HG03103 (cell line): ENCODE results near the gene NUTM2D.
"Not testable (repeated sequence)": the region's sequence is repeated elsewhere in the genome, so short reads cannot be mapped to it uniquely, and the experiment has no call there.

ENCODE experiments used
- ATAC-seq: cut with Tn5 transposase; IDR thresholded peaks from one replicate; pipeline ENCODE4 v1.9.1; 2021; ENCODE audit warnings: low read depth; ENCODE audit not compliant: unreplicated experiment

The NUTM2D gene

GRCh38 chr10:87357444-87357843 lies at the start of gene NUTM2D:
TSS of gene NUTM2D (plus strand) at chr10:87357744. CDS start at chr10:87358266, 522 bp downstream.
- not testable (repeated sequence) for ATAC-seq

GRCh38 chr10:87308702-87309101 lies 48.8 kb upstream of the NUTM2D start:
- not testable (repeated sequence) for ATAC-seq

- not testable (repeated sequence) for ATAC-seq
These were observed 47.9 kb upstream of the NUTM2D start for GRCh38 chr10:87309657-87310056.

GRCh38 chr10:87311521-87311920 lies 46.0 kb upstream of the NUTM2D start:
- not testable (repeated sequence) for ATAC-seq

GRCh38 chr10:87313649-87314359 lies 43.7 kb upstream of the NUTM2D start:
- not testable (repeated sequence) for ATAC-seq

GRCh38 chr10:87314360-87314973 lies 43.1 kb upstream of the NUTM2D start:
- ATAC-seq = not testable (repeated sequence)

- ATAC-seq = not testable (repeated sequence)
These were observed 36.0 kb upstream of the NUTM2D start for GRCh38 chr10:87321505-87321904.

- not testable (repeated sequence) for ATAC-seq
These were observed 33.0 kb upstream of the NUTM2D start for GRCh38 chr10:87324559-87324958.

- ATAC-seq = not testable (repeated sequence)
These were observed 29.6 kb upstream of the NUTM2D start for GRCh38 chr10:87327958-87328357.

GRCh38 chr10:87329131-87329530 lies 28.4 kb upstream of the NUTM2D start:
- not testable (repeated sequence) for ATAC-seq

GRCh38 chr10:87332687-87333086 lies 24.9 kb upstream of the NUTM2D start:
- not testable (repeated sequence) for ATAC-seq

- ATAC-seq = not testable (repeated sequence)
These were observed 17.1 kb upstream of the NUTM2D start for GRCh38 chr10:87340411-87340810.

- ATAC-seq = peak; percentile 11
These were observed 15.9 kb upstream of the NUTM2D start for GRCh38 chr10:87341546-87342142.

GRCh38 chr10:87342249-87342710 lies 15.3 kb upstream of the NUTM2D start:
- peak; percentile 76 for ATAC-seq

GRCh38 chr10:87342711-87343258 lies 14.8 kb upstream of the NUTM2D start:
- peak; percentile 66 for ATAC-seq

GRCh38 chr10:87345743-87346142 lies 11.8 kb upstream of the NUTM2D start:
- not testable (repeated sequence) for ATAC-seq

GRCh38 chr10:87350161-87350560 lies 7.4 kb upstream of the NUTM2D start:
- not testable (repeated sequence) for ATAC-seq

GRCh38 chr10:87352825-87353224 lies 4.7 kb upstream of the NUTM2D start:
- ATAC-seq = not testable (repeated sequence)

GRCh38 chr10:87355110-87355509 lies 2.4 kb upstream of the NUTM2D start:
- not testable (repeated sequence) for ATAC-seq

- ATAC-seq = not testable (repeated sequence)
These were observed 615 bp downstream of the NUTM2D start for GRCh38 chr10:87358159-87358558.

- ATAC-seq = not testable (repeated sequence)
These were observed 12.1 kb downstream of the NUTM2D start for GRCh38 chr10:87369514-87370112.
